Measurements from ENCODE around the gene P2RX6. TPM values are rescaled to one million over a fixed set of nuclear protein-coding genes. Genes with fewer than 3 reads are reported as not detected.

P2RX6 gene
- total and polyA plus RNA-seq, 2 experiments from 2014 or later = not detected

GRCh38 chr22:21064917-21065864 is 50.2 kb downstream of the P2RX6 start:
- no peaks in the 10 kb centered on the region for H3K36me3 ChIP-seq (ENCODE audit: insufficient read depth)
- peaks cover 10% of the 10 kb centered on the region; the same call in 2 of the 3 replicates for H3K9me3 Mint-ChIP-seq
- H3K4me1 Mint-ChIP-seq = no peaks in the 10 kb centered on the region
- no peak overlapping the region for H3K4me3 ChIP-seq
- ATAC-seq (no peak), DNase-seq (ENCODE audit: low spot score) (no peak)
- H3K27me3 ChIP-seq (ENCODE audit: insufficient read depth) = no peaks in the 10 kb centered on the region
- no peaks in the 10 kb centered on the region for H3K79me2 ChIP-seq (replicated peaks; ENCODE audit: insufficient read depth)
- H3K27ac ChIP-seq (ENCODE audit: low read depth) = no peak overlapping the region
- TF ChIP-seq NANOG (IDR thresholded peaks at IDR 0.05; ENCODE audit: borderline replicate concordance) (no peak), ETS1 (IDR thresholded peaks at IDR 0.05) (no peak), CTCF (conservative IDR thresholded peaks at IDR 0.05; ENCODE audit: low read depth in 2 of 2) (no peak), ZNF462 (CRISPR knock-in tag; IDR thresholded peaks at IDR 0.05) (no peak), CREB1 (CRISPR knock-in tag; IDR thresholded peaks at IDR 0.05; ENCODE audit: low read depth) (no peak), ZNF114 (CRISPR knock-in tag; IDR thresholded peaks at IDR 0.05) (no peak), POLR2AphosphoS5 (IDR thresholded peaks at IDR 0.05; ENCODE audit: low read depth) (no peak), EZH2 (IDR thresholded peaks at IDR 0.05; ENCODE audit: low read depth, unreplicated experiment) (no peak), STAT1 (IDR thresholded peaks at IDR 0.05; ENCODE audit: unreplicated experiment) (no peak), REST (IDR thresholded peaks at IDR 0.05; ENCODE audit: unreplicated experiment) (no peak), ZNF331 (CRISPR knock-in tag; IDR thresholded peaks at IDR 0.05; ENCODE audit: low read depth) (no peak), JUNB (IDR thresholded peaks at IDR 0.05; ENCODE audit: unreplicated experiment) (no peak), EZH2phosphoT487 (IDR thresholded peaks at IDR 0.05; ENCODE audit: unreplicated experiment) (no peak)
- H3K36me3 Mint-ChIP-seq (ENCODE audit: low read depth) = no peaks in the 10 kb centered on the region; the same call in 2 of the 3 replicates
- no peak overlapping the region for H3K4me2 ChIP-seq
- no peak overlapping the region for H3K27ac Mint-ChIP-seq
- no peaks in the 10 kb centered on the region for H3K4me1 ChIP-seq (ENCODE audit: insufficient read depth)
- no peaks in the 10 kb centered on the region for H3F3A ChIP-seq (replicated peaks; ENCODE audit: low read depth)
- no peaks in the 10 kb centered on the region for H3K9me2 ChIP-seq (ENCODE audit: insufficient read depth)
- H3K4me3 Mint-ChIP-seq = no peak overlapping the region
- no peaks in the 10 kb centered on the region for H4K20me1 ChIP-seq (replicated peaks; ENCODE audit: insufficient read depth)
- no peak overlapping the region for H2AFZ ChIP-seq
- peaks cover 7% of the 10 kb centered on the region for H3K27me3 Mint-ChIP-seq (ENCODE audit: insufficient read depth, low read depth, poor library complexity)
